A673 (cell line): ENCODE measurements around the gene SVIL. TPM values are rescaled to one million over a fixed set of nuclear protein-coding genes. Genes with fewer than 3 reads are reported as not detected.
"Not testable (repeated sequence)": the region's sequence is repeated elsewhere in the genome, so short reads cannot be mapped to it uniquely, and the experiment has no call there.

ENCODE experiments used
- BruUV-seq: library from RNA; stranded (reverse); fragments of 400-500 nt; replicated peaks from 2 replicates; lab custom pipeline; 2021; lab: Mats Ljungman, UMichigan
- CTCF ChIA-PET: fragments of 300-600 bp; sonication (Branson Sonifier 250); formaldehyde crosslinking; loops from one replicate; lab custom pipeline; 2022; ENCODE audit warnings: antibody characterized with exemption; lab: Charles Lee
- POLR2A ChIA-PET: fragments of 300-600 bp; sonication (Branson Sonifier 250); formaldehyde crosslinking; loops from one replicate; lab custom pipeline; 2022; ENCODE audit warnings: antibody characterized with exemption; ENCODE audit not compliant: low non-redundant PET; lab: Charles Lee
- DNase-seq: peaks from one replicate; pipeline ENCODE4 v3.0.0-alpha.2; 2015; ENCODE audit warnings: low spot score
- H3K27ac ChIP-seq: fragments of 200-600 bp; sonication (generic); 2 replicates; pipeline ENCODE4 v1.5.1; 2016; ENCODE audit warnings: mixed run types, low read depth, mild to moderate bottlenecking, mixed read lengths, antibody characterized with exemption, low read length; ENCODE audit not compliant: poor library complexity, severe bottlenecking
- H3K27me3 ChIP-seq: fragments of 200-600 bp; sonication (generic); replicated peaks from 2 replicates; pipeline ENCODE4 v1.6.1; 2017; ENCODE audit warnings: mixed run types, low read depth, mild to moderate bottlenecking, mixed read lengths, antibody characterized with exemption, low read length; ENCODE audit not compliant: insufficient read depth, poor library complexity
- H3K36me3 ChIP-seq: fragments of 200-600 bp; sonication (generic); 2 replicates; pipeline ENCODE4 v1.6.1; 2016; ENCODE audit warnings: mixed run types, mild to moderate bottlenecking, mixed read lengths, antibody characterized with exemption, low read length; ENCODE audit not compliant: insufficient read depth, poor library complexity, severe bottlenecking
- H3K4me1 ChIP-seq: fragments of 200-600 bp; sonication (generic); 2 replicates; pipeline ENCODE4 v1.6.1; 2017; ENCODE audit warnings: mixed run types, mild to moderate bottlenecking, mixed read lengths, antibody characterized with exemption, low read length; ENCODE audit not compliant: insufficient read depth, poor library complexity, severe bottlenecking
- H3K4me3 ChIP-seq: fragments of 200-600 bp; sonication (generic); 2 replicates; pipeline ENCODE4 v1.5.1; 2016; ENCODE audit warnings: low read depth, mixed run types, mild to moderate bottlenecking, mixed read lengths, low read length; ENCODE audit not compliant: poor library complexity, severe bottlenecking
- H3K9me3 ChIP-seq: fragments of 200-600 bp; sonication (generic); 2 replicates; pipeline ENCODE4 v1.6.1; 2016; ENCODE audit warnings: mixed run types, low read depth, mild to moderate bottlenecking, mixed read lengths, antibody characterized with exemption, low read length; ENCODE audit not compliant: poor library complexity, severe bottlenecking
- EZH2 ChIP-seq: fragments of 200-600 bp; sonication (generic); IDR thresholded peaks from 2 replicates; pipeline ENCODE4 v1.6.1; 2017; ENCODE audit warnings: borderline replicate concordance, low read depth, mild to moderate bottlenecking, mixed read lengths, antibody characterized with exemption, low read length; ENCODE audit not compliant: poor library complexity, severe bottlenecking
- intact Hi-C: fragments of 100-400 bp; cut with micrococcal nuclease; formaldehyde crosslinking; loops from one replicate; pipeline ENCODE4 v1.10.0; 2022; ENCODE audit not compliant: unreplicated experiment
- total RNA-seq: library from RNA; stranded (reverse); gene quantifications from 2 replicates; pipeline ENCODE4 v1.2.3, GENCODE V29; 2021
- TF ChIP-seq, protein P1 (sequence below): fragments of 300-800, 200-600 bp; sonication (generic); conservative IDR thresholded peaks from 2 replicates; pipeline ENCODE4 v1.5.1; 2017; ENCODE audit warnings: low read depth, mild to moderate bottlenecking, antibody characterized with exemption, low read length, moderate library complexity, mixed read lengths

SVIL gene
- total RNA-seq, 1 experiment from 2014 or later, result 31.9 TPM

DNA sequence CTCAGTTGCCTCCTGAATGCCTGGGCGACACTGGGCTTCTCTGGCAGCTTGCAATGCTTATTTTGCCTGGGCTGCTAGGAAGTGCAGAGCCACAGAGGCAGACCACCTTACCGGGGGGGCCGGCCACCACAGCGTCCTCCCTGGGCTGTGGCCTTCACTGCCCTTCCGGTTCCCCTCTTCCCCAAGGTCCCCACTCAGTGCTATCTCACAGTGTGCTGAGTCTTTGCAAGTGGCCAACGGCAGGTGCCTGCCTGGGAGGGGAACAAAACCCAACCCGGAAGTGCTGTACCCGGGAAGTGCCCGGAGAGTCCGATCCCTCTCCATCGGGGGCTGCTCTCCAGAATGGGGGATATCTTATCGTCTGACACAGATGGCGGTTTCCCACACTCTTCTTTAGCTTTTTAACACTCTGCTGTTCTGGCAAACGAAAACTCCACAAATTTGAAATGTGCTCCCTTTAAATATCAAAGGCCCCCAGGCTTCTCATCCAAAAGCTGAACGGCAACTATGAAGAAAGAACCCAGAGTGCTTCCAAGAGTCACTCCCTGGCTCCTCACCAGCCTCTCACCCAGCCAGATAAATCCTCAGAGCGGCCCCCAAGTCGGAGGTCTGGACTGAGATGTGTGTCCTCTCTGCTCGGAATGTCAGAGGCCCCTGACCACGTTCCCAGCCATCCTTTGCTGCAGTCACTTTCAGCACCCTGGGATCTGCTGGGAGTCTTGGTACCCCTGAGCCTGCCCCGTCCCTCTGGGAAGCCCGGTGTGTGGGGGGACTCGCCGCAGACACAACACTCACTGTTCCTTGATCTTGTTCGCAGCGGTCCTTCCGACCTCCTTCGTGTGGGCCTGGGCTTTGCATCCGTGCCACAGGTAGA is 165.1 kb downstream of the SVIL start:
- POLR2A ChIA-PET, result no interaction called here
- H3K4me3 ChIP-seq, result no peak overlapping the region
- intact Hi-C loops, result no loop called here
- H3K27ac ChIP-seq, result peak overlapping the region; percentile 49
- TF ChIP-seq, protein P1, sequence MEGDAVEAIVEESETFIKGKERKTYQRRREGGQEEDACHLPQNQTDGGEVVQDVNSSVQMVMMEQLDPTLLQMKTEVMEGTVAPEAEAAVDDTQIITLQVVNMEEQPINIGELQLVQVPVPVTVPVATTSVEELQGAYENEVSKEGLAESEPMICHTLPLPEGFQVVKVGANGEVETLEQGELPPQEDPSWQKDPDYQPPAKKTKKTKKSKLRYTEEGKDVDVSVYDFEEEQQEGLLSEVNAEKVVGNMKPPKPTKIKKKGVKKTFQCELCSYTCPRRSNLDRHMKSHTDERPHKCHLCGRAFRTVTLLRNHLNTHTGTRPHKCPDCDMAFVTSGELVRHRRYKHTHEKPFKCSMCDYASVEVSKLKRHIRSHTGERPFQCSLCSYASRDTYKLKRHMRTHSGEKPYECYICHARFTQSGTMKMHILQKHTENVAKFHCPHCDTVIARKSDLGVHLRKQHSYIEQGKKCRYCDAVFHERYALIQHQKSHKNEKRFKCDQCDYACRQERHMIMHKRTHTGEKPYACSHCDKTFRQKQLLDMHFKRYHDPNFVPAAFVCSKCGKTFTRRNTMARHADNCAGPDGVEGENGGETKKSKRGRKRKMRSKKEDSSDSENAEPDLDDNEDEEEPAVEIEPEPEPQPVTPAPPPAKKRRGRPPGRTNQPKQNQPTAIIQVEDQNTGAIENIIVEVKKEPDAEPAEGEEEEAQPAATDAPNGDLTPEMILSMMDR, result no peak
- TF ChIP-seq EZH2, result no peak
- no peaks in the 10 kb centered on the region for H3K9me3 ChIP-seq
- H3K4me1 ChIP-seq, result peaks cover 29% of the 10 kb centered on the region
- no peaks in the 10 kb centered on the region for H3K27me3 ChIP-seq
- CTCF ChIA-PET, result interaction anchor here (0.6 kb wide), 1 partner anchor 121 kb away, joined by 4 read pairs; no protein-coding TSS in a partner anchor
- H3K36me3 ChIP-seq, result peaks cover 25% of the 10 kb centered on the region
- DNase-seq, result no peak
- no TSS peak for BruUV-seq

DNA sequence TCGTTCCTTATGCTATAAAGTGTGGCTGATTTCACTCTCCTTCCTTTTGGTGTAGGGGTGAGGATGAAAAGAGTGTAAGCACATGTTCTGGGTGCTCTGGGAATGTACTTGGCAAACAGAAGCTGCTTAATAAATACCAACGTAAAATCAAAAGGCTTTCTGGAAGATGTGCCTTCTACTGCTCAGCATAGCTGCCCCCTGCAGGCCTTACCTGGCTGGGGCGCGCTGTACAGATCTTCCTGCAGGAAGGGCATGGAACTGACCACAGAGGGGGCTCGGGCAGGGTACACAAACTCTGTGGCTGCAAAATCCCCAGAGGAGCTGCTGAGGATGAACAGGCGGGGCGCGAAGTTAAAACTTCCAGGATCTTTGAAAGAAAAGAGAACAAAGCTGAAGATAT is 169.4 kb downstream of the SVIL start:
- Histone ChIP-seq H3K27ac (no peak overlapping the region), H3K4me1 (peaks cover under 1% of the 10 kb centered on the region), H3K9me3 (peaks cover 6% of the 10 kb centered on the region), H3K4me3 (no peak overlapping the region), H3K36me3 (peaks cover 35% of the 10 kb centered on the region), H3K27me3 (no peaks in the 10 kb centered on the region)
- intact Hi-C loops, result no loop called here
- no peak for DNase-seq
- TF ChIP-seq EZH2, result no peak
- TF ChIP-seq, protein P1, result peak; percentile 47
- ChIA-PET CTCF (no interaction called here), POLR2A (interaction anchor here (0.6 kb wide), 1 partner anchor 738 kb away, joined by 3 read pairs; no protein-coding TSS in a partner anchor)
- no TSS peak for BruUV-seq

DNA sequence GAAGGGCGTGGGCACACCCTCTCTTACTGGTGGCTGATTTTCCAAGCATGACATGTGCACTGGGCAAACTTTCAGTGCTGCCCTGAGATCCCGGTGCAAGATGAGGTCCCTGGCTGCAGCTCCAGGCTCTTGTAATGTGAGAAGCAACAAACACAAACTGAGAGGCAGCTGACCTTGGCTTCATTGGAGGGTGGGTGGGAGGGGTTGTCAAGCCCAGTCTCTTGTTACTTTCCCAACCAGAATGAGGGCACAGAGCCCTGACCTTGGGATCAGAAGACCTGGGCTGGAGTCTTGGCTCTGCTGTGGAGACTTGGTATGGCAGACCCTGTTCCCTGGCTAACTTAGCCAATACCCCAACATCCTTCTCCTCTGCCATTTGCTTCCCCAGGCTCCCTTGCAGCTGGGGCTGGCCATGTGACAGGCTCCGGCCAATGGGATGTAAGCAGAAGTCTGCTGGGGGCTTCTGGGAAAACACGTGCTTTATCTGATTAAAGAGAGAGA is 170.1 kb downstream of the SVIL start:
- Histone ChIP-seq H3K36me3 (peaks cover 42% of the 10 kb centered on the region), H3K9me3 (peaks cover 13% of the 10 kb centered on the region)
- H3K4me3 ChIP-seq, H3K27ac ChIP-seq, BruUV-seq, H3K27me3 ChIP-seq, intact Hi-C loops, H3K4me1 ChIP-seq, DNase-seq, CTCF ChIA-PET: not testable (repeated sequence)
- POLR2A ChIA-PET, result interaction anchor here (0.6 kb wide), 1 partner anchor 739 kb away, joined by 3 read pairs; no protein-coding TSS in a partner anchor
